Stomach (tissue), 9 donors: ENCODE results near the gene BCOR. TPM values are rescaled to one million over a fixed set of nuclear protein-coding genes. Genes with fewer than 3 reads are reported as not detected.

Experiments
- DNase-seq, 2 donors: peaks; one replicate each; pipeline versions ENCODE4 v3.0.0 to v3.0.0-alpha.2; 2013 to 2019
- H3K27ac ChIP-seq, 5 donors: fragments of 200-600 bp in 4 of 5; sonication (generic) in 4 of 5; one replicate each; pipeline ENCODE4 v1.5.1; 2013 to 2019; ENCODE audit warnings: mild to moderate bottlenecking in 1 of 5, moderate library complexity in 1 of 5
- H3K27me3 ChIP-seq, 3 donors: fragments of 200-600 bp; sonication (generic); one replicate each; pipeline ENCODE4 v1.5.1; 2017 to 2019; ENCODE audit warnings: mixed run types in 1 of 3
- H3K36me3 ChIP-seq, 4 donors: fragments of 200-600 bp; sonication (generic); 1 replicate in 3 of 4; 2 replicates in 1 of 4; pipeline ENCODE4 v1.5.1; 2016 to 2019
- H3K4me1 ChIP-seq, 4 donors: fragments of 200-600 bp; sonication (generic); one replicate each; pipeline ENCODE4 v1.5.1; 2016 to 2019
- H3K4me3 ChIP-seq, 4 donors: fragments of 200-600 bp; sonication (generic) in 3 of 4; one replicate each; pipeline ENCODE4 v1.5.1; 2016 to 2019; ENCODE audit warnings: mild to moderate bottlenecking in 1 of 4
- H3K9me3 ChIP-seq, 4 donors: fragments of 200-600 bp; sonication (generic); one replicate each; pipeline ENCODE4 v1.5.1; 2016 to 2019
- EP300 ChIP-seq: sonication (generic); formaldehyde crosslinking; IDR thresholded peaks from one replicate; pipeline ENCODE4 v1.6.1; 2017; ENCODE audit warnings: antibody characterized with exemption
- POLR2A ChIP-seq, 4 donors: fragments of 450-650 bp; IDR thresholded peaks; one replicate each; pipeline ENCODE4 v1.6.1; 2016; ENCODE audit warnings: antibody characterized with exemption in 4 of 4, control low read depth in 2 of 4, mild to moderate bottlenecking in 1 of 4, moderate library complexity in 1 of 4
- POLR2AphosphoS5 ChIP-seq, 3 donors: sonication (generic); formaldehyde crosslinking; IDR thresholded peaks; one replicate each; pipeline ENCODE4 v1.6.1; 2016; ENCODE audit warnings: antibody characterized with exemption in 3 of 3
- WGBS, 5 donors: extraction: QIAGEN DNeasy Blood & Tissue Kit in 3 of 5; methylation state at CpG; one replicate each; pipeline versions ENCODE4 v1.1.5 to v1.1.7; 2013 to 2018; 5-methylcytosine and 5-hydroxymethylcytosine counted together
- intact Hi-C: fragments of 100-400 bp; cut with DNase I; formaldehyde crosslinking; loops from one replicate; pipeline ENCODE4 v1.15.1; 2023; ENCODE audit warnings: low total_unique reads
- polyA plus RNA-seq, 3 donors: library from polyadenylated mRNA; stranded (reverse); fragments of 200-250 nt; gene quantifications; one replicate each; pipeline ENCODE4 v1.2.3, GENCODE V29; 2013
- total RNA-seq, 5 donors: library from RNA; depleted of rRNA; stranded (reverse); fragments of >200 nt; gene quantifications; one replicate each; pipeline versions ENCODE4 v1.1.0 to v1.2.3, GENCODE V29; 2014 to 2016
- TF ChIP-seq, protein P1 (sequence below), 7 experiments: fragments of 450-650 bp in 4 of 7; fragments of 200-600 bp in 3 of 7; sonication (generic) in 3 of 7; IDR thresholded peaks; one replicate each; pipeline ENCODE4 v1.5.1; 2016 to 2019; ENCODE audit warnings: antibody characterized with exemption in 7 of 7, control low read depth in 2 of 7, mild to moderate bottlenecking in 1 of 7
- donor health status: healthy with polysubstance abuse.
- donor health status: Bipolar disorder and iron deficiency.
- donor health status: healthy.

BCOR gene
- total and polyA plus RNA-seq, 8 donors: 4.4 to 45.5 (median 19.2) TPM

DNA sequence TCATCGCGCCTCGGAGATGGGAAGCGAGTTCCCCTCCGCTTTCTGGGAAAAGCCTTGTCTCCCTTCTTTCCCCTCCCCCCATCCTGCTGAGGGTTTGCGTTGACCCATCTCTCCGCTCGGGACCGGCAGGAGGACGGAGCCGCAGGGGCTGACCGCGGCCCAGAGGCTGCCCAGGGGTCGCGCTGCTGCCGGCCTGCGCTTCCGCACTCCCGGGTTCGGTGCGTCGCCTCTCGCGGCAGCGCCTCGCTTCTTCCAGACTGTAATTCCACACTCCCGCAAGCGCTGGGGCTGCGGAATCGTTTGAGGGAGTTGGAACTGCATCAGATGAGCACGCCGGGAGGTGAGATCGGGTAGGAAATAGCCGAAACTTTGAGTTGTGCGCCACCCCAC is 88.3 kb downstream of the BCOR start:
- no peak overlapping the region for H3K27ac ChIP-seq
- no peak for TF ChIP-seq POLR2A (IDR thresholded peaks at IDR 0.05)
- TF ChIP-seq, protein P1, sequence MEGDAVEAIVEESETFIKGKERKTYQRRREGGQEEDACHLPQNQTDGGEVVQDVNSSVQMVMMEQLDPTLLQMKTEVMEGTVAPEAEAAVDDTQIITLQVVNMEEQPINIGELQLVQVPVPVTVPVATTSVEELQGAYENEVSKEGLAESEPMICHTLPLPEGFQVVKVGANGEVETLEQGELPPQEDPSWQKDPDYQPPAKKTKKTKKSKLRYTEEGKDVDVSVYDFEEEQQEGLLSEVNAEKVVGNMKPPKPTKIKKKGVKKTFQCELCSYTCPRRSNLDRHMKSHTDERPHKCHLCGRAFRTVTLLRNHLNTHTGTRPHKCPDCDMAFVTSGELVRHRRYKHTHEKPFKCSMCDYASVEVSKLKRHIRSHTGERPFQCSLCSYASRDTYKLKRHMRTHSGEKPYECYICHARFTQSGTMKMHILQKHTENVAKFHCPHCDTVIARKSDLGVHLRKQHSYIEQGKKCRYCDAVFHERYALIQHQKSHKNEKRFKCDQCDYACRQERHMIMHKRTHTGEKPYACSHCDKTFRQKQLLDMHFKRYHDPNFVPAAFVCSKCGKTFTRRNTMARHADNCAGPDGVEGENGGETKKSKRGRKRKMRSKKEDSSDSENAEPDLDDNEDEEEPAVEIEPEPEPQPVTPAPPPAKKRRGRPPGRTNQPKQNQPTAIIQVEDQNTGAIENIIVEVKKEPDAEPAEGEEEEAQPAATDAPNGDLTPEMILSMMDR (IDR thresholded peaks at IDR 0.05): no peak
- no peak for TF ChIP-seq POLR2AphosphoS5 (IDR thresholded peaks at IDR 0.05)
- no peak for TF ChIP-seq EP300
- intact Hi-C loops: no loop called here
- H3K27me3 ChIP-seq: peaks cover 16 to 78% (median 56%) of the 10 kb centered on the region in 3 donors
- 34 to 69% (median 42%) methylated on average over 12 to 35 of the region's 35 CpGs for WGBS, 5 donors
- peak in 1 of 2 donors; percentile 42 for DNase-seq
- peak overlapping the region; percentile 2 to 29 (median 16) for H3K4me3 ChIP-seq
- H3K9me3 ChIP-seq: peaks cover 0 to 19% (median 0%) of the 10 kb centered on the region in 4 donors
- H3K4me1 ChIP-seq: peaks cover 10 to 77% (median 51%) of the 10 kb centered on the region in 4 donors
- no peaks in the 10 kb centered on the region for H3K36me3 ChIP-seq

DNA sequence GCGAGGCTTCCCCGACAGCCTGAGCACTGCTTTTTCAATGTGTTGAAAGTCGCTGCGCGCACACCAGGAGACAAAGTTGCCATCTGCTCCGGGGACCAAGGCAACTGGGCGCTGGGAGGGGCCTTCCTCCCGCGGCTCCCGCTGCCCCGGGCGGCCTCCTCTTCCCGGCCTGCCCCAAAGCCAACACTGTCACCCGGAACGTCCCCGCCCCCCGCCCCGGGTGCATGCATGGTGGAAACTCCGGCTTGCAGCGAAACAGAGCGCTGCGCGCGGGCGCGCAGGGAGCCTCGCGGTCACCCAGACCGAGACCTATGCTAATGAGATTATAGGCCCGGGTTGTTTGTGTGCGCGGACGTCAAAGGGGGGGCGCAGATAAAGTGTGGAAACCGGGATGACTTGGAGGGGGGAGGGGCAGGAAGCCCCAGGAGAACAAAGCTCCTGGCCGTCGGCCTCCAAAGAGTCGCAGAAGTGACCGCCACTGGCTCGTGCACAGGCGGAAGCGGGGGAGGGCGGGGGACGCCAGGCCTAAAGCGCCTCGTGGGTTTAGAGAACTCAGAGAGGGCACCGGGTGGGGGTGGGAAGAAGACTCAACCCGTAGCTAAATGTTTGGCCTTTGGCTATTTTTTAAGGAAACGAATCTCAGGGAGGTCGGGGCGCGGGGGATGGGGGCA is 88.8 kb downstream of the BCOR start:
- peak in 1 of 2 donors; percentile 70 for DNase-seq
- Histone ChIP-seq H3K27ac (no peak overlapping the region), H3K27me3 (peaks cover 15 to 83% (median 56%) of the 10 kb centered on the region in 3 donors), H3K9me3 (peaks cover 0 to 15% (median 0%) of the 10 kb centered on the region in 4 donors), H3K4me3 (peak overlapping the region in 3 of 4 donors; percentile 23 to 29 (median 26)), H3K36me3 (no peaks in the 10 kb centered on the region), H3K4me1 (peaks cover 10 to 76% (median 50%) of the 10 kb centered on the region in 4 donors)
- TF ChIP-seq POLR2A (IDR thresholded peaks at IDR 0.05) (no peak), POLR2AphosphoS5 (IDR thresholded peaks at IDR 0.05) (no peak), EP300 (no peak)
- TF ChIP-seq, protein P1 (IDR thresholded peaks at IDR 0.05): no peak
- 5 to 26% (median 9%) methylated on average over 7 to 52 of the region's 52 CpGs for WGBS, 5 donors
- intact Hi-C loops: no loop called here

DNA sequence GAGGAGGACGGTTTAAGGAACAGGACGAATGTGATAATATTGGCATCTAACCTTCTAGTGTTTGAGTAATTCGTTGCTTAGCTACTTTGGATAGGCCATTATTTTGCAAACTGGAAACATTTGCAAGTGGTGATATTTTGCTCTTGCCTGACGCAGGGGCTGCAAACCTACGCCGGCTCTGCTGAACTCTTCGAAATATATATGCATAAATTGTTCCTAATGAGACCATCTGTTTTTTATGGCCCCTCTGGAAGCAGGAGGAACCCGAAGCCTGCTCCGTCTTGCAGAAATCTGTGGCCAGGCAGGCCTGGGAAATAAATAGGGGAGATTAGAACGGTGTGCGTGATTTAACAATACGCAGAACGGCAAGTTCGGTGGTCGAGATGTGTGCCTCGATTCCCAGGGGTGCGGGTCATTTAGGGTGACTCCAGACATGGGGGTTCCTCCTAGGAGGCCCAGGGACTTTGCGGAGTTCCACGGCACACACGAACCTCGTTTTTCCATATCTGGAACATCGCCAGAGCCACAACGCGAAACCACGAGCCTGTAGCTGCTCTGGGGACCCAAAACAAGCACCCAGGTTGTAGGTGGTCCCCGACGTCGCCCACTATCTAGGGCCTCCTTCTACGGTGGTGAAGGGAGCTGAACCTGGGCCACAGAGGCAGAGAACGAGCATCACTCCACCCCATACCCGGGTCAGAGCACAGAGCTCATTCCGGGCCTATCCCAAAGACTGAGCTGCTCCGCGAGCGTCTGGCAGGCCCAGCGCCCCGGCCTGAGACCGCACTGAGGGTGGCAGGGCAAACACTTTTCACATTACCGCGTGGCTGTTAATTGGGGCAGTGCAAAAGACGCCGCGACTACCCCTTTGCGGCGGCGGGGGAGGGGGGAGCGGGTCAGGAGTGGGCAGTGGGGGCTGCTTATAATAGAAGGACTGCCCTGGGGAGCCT is 89.7 kb downstream of the BCOR start:
- Histone ChIP-seq H3K27ac (no peak overlapping the region), H3K27me3 (peaks cover 7 to 79% (median 56%) of the 10 kb centered on the region in 3 donors), H3K9me3 (peaks cover 0 to 9% (median 0%) of the 10 kb centered on the region in 4 donors), H3K4me1 (peaks cover 10 to 76% (median 50%) of the 10 kb centered on the region in 4 donors), H3K36me3 (no peaks in the 10 kb centered on the region), H3K4me3 (peak overlapping the region in 1 of 4 donors; percentile 29)
- intact Hi-C loops: no loop called here
- DNase-seq: no peak
- no peak for TF ChIP-seq POLR2AphosphoS5 (IDR thresholded peaks at IDR 0.05)
- TF ChIP-seq POLR2A (IDR thresholded peaks at IDR 0.05): no peak
- TF ChIP-seq, protein P1 (IDR thresholded peaks at IDR 0.05): no peak
- no peak for TF ChIP-seq EP300
- 48 to 91% (median 72%) methylated on average over 25 to 47 of the region's 47 CpGs for whole genome bisulfite sequencing, 5 donors

DNA sequence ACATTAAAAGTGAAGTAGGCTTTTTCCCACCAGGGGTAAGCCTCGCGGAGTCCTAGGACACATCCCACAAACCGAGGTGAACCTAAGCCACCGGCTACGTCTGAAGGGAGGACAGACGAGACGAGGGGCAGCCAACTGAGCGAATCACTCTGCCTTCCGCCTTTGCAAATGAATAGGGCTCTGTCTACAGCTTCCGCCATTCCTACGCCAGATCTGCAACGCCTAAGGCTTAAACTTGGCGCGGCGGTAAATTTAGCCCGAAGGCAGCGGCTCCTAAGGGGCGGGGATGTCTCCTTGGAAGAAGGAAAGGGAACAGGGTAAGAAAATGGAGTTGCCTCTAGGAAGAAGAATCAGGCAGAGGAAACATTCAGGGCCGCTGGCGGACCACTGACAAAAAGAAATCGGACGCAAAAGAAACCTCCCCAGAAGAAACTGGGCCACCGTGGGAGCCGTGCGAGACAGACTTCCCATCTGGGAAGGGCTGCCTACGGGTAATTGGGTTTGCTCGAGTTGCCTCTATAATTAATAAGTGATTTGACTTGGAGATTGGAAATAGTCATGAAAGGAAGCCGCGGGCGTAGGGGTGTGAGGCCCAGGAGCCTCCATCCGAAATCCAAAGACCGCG is 90.5 kb downstream of the BCOR start:
- Histone ChIP-seq H3K27ac (no peak overlapping the region), H3K27me3 (peaks cover 4 to 71% (median 48%) of the 10 kb centered on the region in 3 donors), H3K4me1 (peaks cover 7 to 69% (median 42%) of the 10 kb centered on the region in 4 donors), H3K9me3 (peaks cover 0 to 4% (median 0%) of the 10 kb centered on the region in 4 donors), H3K36me3 (no peaks in the 10 kb centered on the region), H3K4me3 (no peak overlapping the region)
- intact Hi-C loops: no loop called here
- TF ChIP-seq, protein P1 (IDR thresholded peaks at IDR 0.05): no peak
- TF ChIP-seq POLR2AphosphoS5 (IDR thresholded peaks at IDR 0.05) (no peak), EP300 (no peak), POLR2A (IDR thresholded peaks at IDR 0.05) (no peak)
- no peak for DNase-seq
- 49 to 97% (median 82%) methylated on average over 33 of the region's 33 CpGs for WGBS, 5 donors
